Measurements from ENCODE around the gene EFHC1. TPM values are rescaled to one million over a fixed set of nuclear protein-coding genes. Genes with fewer than 3 reads are reported as not detected.

EFHC1 gene
- total RNA-seq, 1 donor from 2014 or later = 33.8 TPM

DNA sequence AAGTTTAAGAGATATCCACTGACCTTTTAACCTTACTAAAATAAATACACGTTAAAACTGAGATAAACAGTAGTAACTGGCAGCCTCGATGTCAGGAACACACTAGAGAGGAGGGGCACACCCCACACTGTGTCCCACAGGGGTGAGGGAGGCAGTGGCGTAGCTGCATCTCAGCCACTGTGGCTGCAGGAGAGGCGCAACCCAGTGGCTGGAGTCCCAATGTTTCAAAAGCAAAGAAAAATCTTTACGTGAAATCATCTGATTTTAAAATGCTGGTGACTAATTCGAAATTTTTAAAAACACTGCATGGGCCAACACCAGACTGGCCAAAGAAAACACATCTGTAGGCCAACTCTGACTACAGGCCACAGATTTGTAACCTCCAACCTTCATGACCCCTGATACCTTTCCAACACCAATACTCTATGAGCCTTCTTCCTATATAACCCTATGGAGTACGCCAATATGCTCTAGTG, 102.0 kb downstream of the EFHC1 start:
- Mint-ChIP-seq H3K9me3 (ENCODE audit: unreplicated experiment) (no peaks in the 10 kb centered on the region), H3K4me1 (ENCODE audit: unreplicated experiment) (peaks cover 87% of the 10 kb centered on the region), H3K27me3 (ENCODE audit: unreplicated experiment) (no peaks in the 10 kb centered on the region), H3K4me3 (ENCODE audit: unreplicated experiment) (peak overlapping the region; percentile 53), H3K36me3 (ENCODE audit: unreplicated experiment) (peaks cover 44% of the 10 kb centered on the region), H3K27ac (ENCODE audit: unreplicated experiment) (peak overlapping the region; percentile 96)
- DNase-seq (ENCODE audit: extremely low spot score, unreplicated experiment) = no peak
- TF ChIP-seq, protein P1, sequence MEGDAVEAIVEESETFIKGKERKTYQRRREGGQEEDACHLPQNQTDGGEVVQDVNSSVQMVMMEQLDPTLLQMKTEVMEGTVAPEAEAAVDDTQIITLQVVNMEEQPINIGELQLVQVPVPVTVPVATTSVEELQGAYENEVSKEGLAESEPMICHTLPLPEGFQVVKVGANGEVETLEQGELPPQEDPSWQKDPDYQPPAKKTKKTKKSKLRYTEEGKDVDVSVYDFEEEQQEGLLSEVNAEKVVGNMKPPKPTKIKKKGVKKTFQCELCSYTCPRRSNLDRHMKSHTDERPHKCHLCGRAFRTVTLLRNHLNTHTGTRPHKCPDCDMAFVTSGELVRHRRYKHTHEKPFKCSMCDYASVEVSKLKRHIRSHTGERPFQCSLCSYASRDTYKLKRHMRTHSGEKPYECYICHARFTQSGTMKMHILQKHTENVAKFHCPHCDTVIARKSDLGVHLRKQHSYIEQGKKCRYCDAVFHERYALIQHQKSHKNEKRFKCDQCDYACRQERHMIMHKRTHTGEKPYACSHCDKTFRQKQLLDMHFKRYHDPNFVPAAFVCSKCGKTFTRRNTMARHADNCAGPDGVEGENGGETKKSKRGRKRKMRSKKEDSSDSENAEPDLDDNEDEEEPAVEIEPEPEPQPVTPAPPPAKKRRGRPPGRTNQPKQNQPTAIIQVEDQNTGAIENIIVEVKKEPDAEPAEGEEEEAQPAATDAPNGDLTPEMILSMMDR (IDR thresholded peaks at IDR 0.05) = no peak

- no peaks in the 10 kb centered on the region for H3K27me3 Mint-ChIP-seq (ENCODE audit: unreplicated experiment)
- no peaks in the 10 kb centered on the region for H3K9me3 Mint-ChIP-seq (ENCODE audit: unreplicated experiment)
- TF ChIP-seq, protein P1 (IDR thresholded peaks at IDR 0.05) = no peak
- peaks cover 44% of the 10 kb centered on the region for H3K36me3 Mint-ChIP-seq (ENCODE audit: unreplicated experiment)
- peak overlapping the region; percentile 96 for H3K27ac Mint-ChIP-seq (ENCODE audit: unreplicated experiment)
- DNase-seq (ENCODE audit: extremely low spot score, unreplicated experiment) = no peak
- H3K4me3 Mint-ChIP-seq (ENCODE audit: unreplicated experiment) = no peak overlapping the region
- peaks cover 85% of the 10 kb centered on the region for H3K4me1 Mint-ChIP-seq (ENCODE audit: unreplicated experiment)
Observed at GRCh38 chr6:52522655-52523054, 102.5 kb downstream of the EFHC1 start.

DNA sequence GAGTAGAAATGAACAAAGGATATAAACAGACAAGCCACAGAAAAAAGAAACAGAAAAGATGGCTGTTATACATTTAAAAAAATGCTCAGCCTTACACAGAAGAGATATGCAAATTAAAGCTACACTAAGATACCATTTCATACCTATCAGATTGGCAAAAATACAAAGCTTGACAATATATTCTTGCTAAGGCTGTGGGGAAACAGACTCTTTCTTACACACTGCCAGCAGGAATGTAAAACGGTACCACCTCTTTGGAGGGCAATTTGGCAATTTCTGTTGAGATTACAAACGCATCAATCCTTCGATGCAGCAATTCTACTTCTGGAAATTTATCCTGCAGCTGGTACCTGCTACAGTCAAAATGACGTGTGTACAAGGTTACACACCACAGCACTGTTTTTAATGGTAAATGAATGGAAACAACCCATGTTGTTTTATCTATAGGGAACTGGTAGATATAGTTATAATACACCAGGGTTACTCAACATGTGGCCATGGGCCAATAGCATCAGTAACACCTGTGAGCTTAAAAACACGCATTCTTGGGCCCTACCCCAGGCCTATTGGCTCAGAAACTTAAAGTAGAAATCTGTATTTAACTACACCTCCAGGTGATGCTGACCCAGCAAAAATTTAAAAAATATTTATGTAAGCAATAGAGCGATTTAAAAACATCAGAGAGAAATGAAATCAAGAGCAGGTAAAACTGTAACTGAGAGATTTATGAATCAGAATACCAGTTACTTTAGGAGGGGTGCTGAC, 103.4 kb downstream of the EFHC1 start:
- peaks cover 81% of the 10 kb centered on the region for H3K4me1 Mint-ChIP-seq (ENCODE audit: unreplicated experiment)
- peak overlapping the region; percentile 96 for H3K27ac Mint-ChIP-seq (ENCODE audit: unreplicated experiment)
- no peaks in the 10 kb centered on the region for H3K9me3 Mint-ChIP-seq (ENCODE audit: unreplicated experiment)
- H3K27me3 Mint-ChIP-seq (ENCODE audit: unreplicated experiment) = no peaks in the 10 kb centered on the region
- no peak for DNase-seq (ENCODE audit: extremely low spot score, unreplicated experiment)
- H3K4me3 Mint-ChIP-seq (ENCODE audit: unreplicated experiment) = no peak overlapping the region
- peaks cover 39% of the 10 kb centered on the region for H3K36me3 Mint-ChIP-seq (ENCODE audit: unreplicated experiment)
- TF ChIP-seq, protein P1 (IDR thresholded peaks at IDR 0.05) = no peak

- Mint-ChIP-seq H3K4me1 (ENCODE audit: unreplicated experiment) (peaks cover 73% of the 10 kb centered on the region), H3K9me3 (ENCODE audit: unreplicated experiment) (no peaks in the 10 kb centered on the region), H3K36me3 (ENCODE audit: unreplicated experiment) (peaks cover 25% of the 10 kb centered on the region), H3K4me3 (ENCODE audit: unreplicated experiment) (no peak overlapping the region), H3K27ac (ENCODE audit: unreplicated experiment) (peak overlapping the region; percentile 80), H3K27me3 (ENCODE audit: unreplicated experiment) (no peaks in the 10 kb centered on the region)
- DNase-seq (ENCODE audit: extremely low spot score, unreplicated experiment) = no peak
- TF ChIP-seq, protein P1 (IDR thresholded peaks at IDR 0.05) = no peak
Observed at GRCh38 chr6:52524918-52525317, 104.8 kb downstream of the EFHC1 start.

- TF ChIP-seq, protein P1 (IDR thresholded peaks at IDR 0.05) = no peak
- Mint-ChIP-seq H3K27ac (ENCODE audit: unreplicated experiment) (peak overlapping the region; percentile 38), H3K36me3 (ENCODE audit: unreplicated experiment) (peaks cover 29% of the 10 kb centered on the region), H3K27me3 (ENCODE audit: unreplicated experiment) (no peaks in the 10 kb centered on the region), H3K4me3 (ENCODE audit: unreplicated experiment) (no peak overlapping the region), H3K4me1 (ENCODE audit: unreplicated experiment) (peaks cover 73% of the 10 kb centered on the region), H3K9me3 (ENCODE audit: unreplicated experiment) (no peaks in the 10 kb centered on the region)
- DNase-seq (ENCODE audit: extremely low spot score, unreplicated experiment) = no peak
Observed at GRCh38 chr6:52526634-52527033, 106.5 kb downstream of the EFHC1 start.

Measured in osteocyte (in vitro differentiated cells).